Activated naive CD8-positive, alpha-beta T cell treated with anti-CD3 and anti-CD28 coated beads for 36 hours (primary cell): ENCODE measurements around the gene TXNRD2. TPM values are rescaled to one million over a fixed set of nuclear protein-coding genes. Genes with fewer than 3 reads are reported as not detected.
"Not testable (repeated sequence)": the region's sequence is repeated elsewhere in the genome, so short reads cannot be mapped to it uniquely, and the experiment has no call there.

ENCODE experiments used
- DNase-seq: peaks from one replicate; pipeline ENCODE4 v3.0.0; 2021
- H3K27ac Mint-ChIP-seq: one replicate; pipeline ENCODE4 v1.8.0; 2022; ENCODE audit warnings: mild to moderate bottlenecking, moderate library complexity, mixed read lengths
- H3K27me3 Mint-ChIP-seq: one replicate; pipeline ENCODE4 v1.8.0; 2022; ENCODE audit warnings: mild to moderate bottlenecking, mixed read lengths
- H3K36me3 Mint-ChIP-seq: one replicate; pipeline ENCODE4 v1.8.0; 2021; ENCODE audit warnings: mild to moderate bottlenecking, mixed read lengths
- H3K4me1 Mint-ChIP-seq: one replicate; pipeline ENCODE4 v1.8.0; 2021; ENCODE audit warnings: mixed read lengths
- H3K4me3 Mint-ChIP-seq: one replicate; pipeline ENCODE4 v1.8.0; 2022; ENCODE audit warnings: mild to moderate bottlenecking, moderate library complexity, mixed read lengths
- H3K9me3 Mint-ChIP-seq: one replicate; pipeline ENCODE4 v1.8.0; 2022; ENCODE audit warnings: mixed read lengths
- total RNA-seq, 2 experiments: library from RNA; stranded (reverse); gene quantifications; one replicate each; pipeline ENCODE4 v1.2.3, GENCODE V29; 2021

TXNRD2 gene
- total RNA-seq, 2 experiments from 2014 or later = 20.3 to 20.9 TPM

- Mint-ChIP-seq H3K36me3 (peaks cover 24% of the 10 kb centered on the region), H3K27me3 (no peaks in the 10 kb centered on the region), H3K9me3 (no peaks in the 10 kb centered on the region), H3K27ac (no peak overlapping the region), H3K4me1 (peaks cover 2% of the 10 kb centered on the region), H3K4me3 (no peak overlapping the region)
- no peak for DNase-seq
Measured at GRCh38 chr22:19914201-19914943, 27.2 kb downstream of the TXNRD2 start.

- H3K9me3 Mint-ChIP-seq = no peaks in the 10 kb centered on the region
- no peak overlapping the region for H3K27ac Mint-ChIP-seq
- peaks cover 2% of the 10 kb centered on the region for H3K4me1 Mint-ChIP-seq
- no peak for DNase-seq
- no peak overlapping the region for H3K4me3 Mint-ChIP-seq
- no peaks in the 10 kb centered on the region for H3K27me3 Mint-ChIP-seq
- peaks cover 24% of the 10 kb centered on the region for H3K36me3 Mint-ChIP-seq
Measured at GRCh38 chr22:19913337-19913936, 28.2 kb downstream of the TXNRD2 start.

GRCh38 chr22:19912271-19912999 is 29.2 kb downstream of the TXNRD2 start:
- Mint-ChIP-seq H3K27ac (no peak overlapping the region), H3K4me1 (peaks cover 2% of the 10 kb centered on the region), H3K27me3 (no peaks in the 10 kb centered on the region), H3K4me3 (no peak overlapping the region), H3K9me3 (no peaks in the 10 kb centered on the region), H3K36me3 (peaks cover 26% of the 10 kb centered on the region)
- no peak for DNase-seq

GRCh38 chr22:19911540-19912270 is 29.9 kb downstream of the TXNRD2 start:
- Mint-ChIP-seq H3K9me3 (no peaks in the 10 kb centered on the region), H3K27ac (no peak overlapping the region), H3K27me3 (no peaks in the 10 kb centered on the region), H3K36me3 (peaks cover 26% of the 10 kb centered on the region), H3K4me1 (peaks cover 2% of the 10 kb centered on the region), H3K4me3 (no peak overlapping the region)
- DNase-seq = no peak

GRCh38 chr22:19910180-19910744 is 31.4 kb downstream of the TXNRD2 start:
- DNase-seq = no peak
- peaks cover 26% of the 10 kb centered on the region for H3K36me3 Mint-ChIP-seq
- H3K9me3 Mint-ChIP-seq = no peaks in the 10 kb centered on the region
- peaks cover 2% of the 10 kb centered on the region for H3K4me1 Mint-ChIP-seq
- no peaks in the 10 kb centered on the region for H3K27me3 Mint-ChIP-seq
- no peak overlapping the region for H3K4me3 Mint-ChIP-seq
- H3K27ac Mint-ChIP-seq = no peak overlapping the region

GRCh38 chr22:19909350-19910179 is 32.1 kb downstream of the TXNRD2 start:
- peak; percentile 75 for DNase-seq
- Mint-ChIP-seq H3K9me3 (no peaks in the 10 kb centered on the region), H3K4me1 (peaks cover 2% of the 10 kb centered on the region), H3K4me3 (no peak overlapping the region), H3K27me3 (no peaks in the 10 kb centered on the region), H3K27ac (peak overlapping the region; percentile 10), H3K36me3 (peaks cover 21% of the 10 kb centered on the region)

GRCh38 chr22:19907902-19908301 is 33.7 kb downstream of the TXNRD2 start:
- not testable (repeated sequence) for H3K27me3 Mint-ChIP-seq, H3K4me3 Mint-ChIP-seq, H3K36me3 Mint-ChIP-seq, H3K27ac Mint-ChIP-seq, H3K4me1 Mint-ChIP-seq, DNase-seq, H3K9me3 Mint-ChIP-seq

- not testable (repeated sequence) for H3K4me1 Mint-ChIP-seq, H3K4me3 Mint-ChIP-seq, H3K27ac Mint-ChIP-seq, H3K9me3 Mint-ChIP-seq, H3K27me3 Mint-ChIP-seq, DNase-seq, H3K36me3 Mint-ChIP-seq
Measured at GRCh38 chr22:19906864-19907263, 34.8 kb downstream of the TXNRD2 start.

- no peak for DNase-seq
- no peak overlapping the region for H3K4me3 Mint-ChIP-seq
- no peak overlapping the region for H3K27ac Mint-ChIP-seq
- no peaks in the 10 kb centered on the region for H3K27me3 Mint-ChIP-seq
- H3K9me3 Mint-ChIP-seq = no peaks in the 10 kb centered on the region
- peaks cover 2% of the 10 kb centered on the region for H3K4me1 Mint-ChIP-seq
- H3K36me3 Mint-ChIP-seq = peaks cover 5% of the 10 kb centered on the region
Measured at GRCh38 chr22:19905347-19906276, 36.0 kb downstream of the TXNRD2 start.

- H3K27me3 Mint-ChIP-seq = no peaks in the 10 kb centered on the region
- peaks cover 5% of the 10 kb centered on the region for H3K36me3 Mint-ChIP-seq
- no peaks in the 10 kb centered on the region for H3K9me3 Mint-ChIP-seq
- peaks cover 2% of the 10 kb centered on the region for H3K4me1 Mint-ChIP-seq
- no peak overlapping the region for H3K27ac Mint-ChIP-seq
- DNase-seq = no peak
- no peak overlapping the region for H3K4me3 Mint-ChIP-seq
Measured at GRCh38 chr22:19904935-19905334, 36.7 kb downstream of the TXNRD2 start.

GRCh38 chr22:19904174-19904856 is 37.3 kb downstream of the TXNRD2 start:
- H3K36me3 Mint-ChIP-seq = peaks cover 2% of the 10 kb centered on the region
- H3K9me3 Mint-ChIP-seq = no peaks in the 10 kb centered on the region
- no peak overlapping the region for H3K27ac Mint-ChIP-seq
- H3K27me3 Mint-ChIP-seq = no peaks in the 10 kb centered on the region
- H3K4me3 Mint-ChIP-seq = no peak overlapping the region
- DNase-seq = no peak
- H3K4me1 Mint-ChIP-seq = no peaks in the 10 kb centered on the region

- H3K9me3 Mint-ChIP-seq = no peaks in the 10 kb centered on the region
- H3K27ac Mint-ChIP-seq = no peak overlapping the region
- H3K27me3 Mint-ChIP-seq = no peaks in the 10 kb centered on the region
- no peak for DNase-seq
- no peaks in the 10 kb centered on the region for H3K4me1 Mint-ChIP-seq
- no peak overlapping the region for H3K4me3 Mint-ChIP-seq
- peaks cover 2% of the 10 kb centered on the region for H3K36me3 Mint-ChIP-seq
Measured at GRCh38 chr22:19903513-19903912, 38.1 kb downstream of the TXNRD2 start.

- no peaks in the 10 kb centered on the region for H3K36me3 Mint-ChIP-seq
- H3K27ac Mint-ChIP-seq = no peak overlapping the region
- DNase-seq = no peak
- H3K9me3 Mint-ChIP-seq = no peaks in the 10 kb centered on the region
- no peaks in the 10 kb centered on the region for H3K4me1 Mint-ChIP-seq
- no peak overlapping the region for H3K4me3 Mint-ChIP-seq
- H3K27me3 Mint-ChIP-seq = no peaks in the 10 kb centered on the region
Measured at GRCh38 chr22:19903031-19903430, 38.6 kb downstream of the TXNRD2 start.
